OCI-LY1 (cell line): ENCODE measurements around the gene SGPL1.

ENCODE experiments used
- H2AFZ ChIP-seq: fragments of 200-600 bp; sonication (generic), shearing (Covaris generic); 2 replicates; pipeline ENCODE4 v1.6.0; 2014; ENCODE audit warnings: antibody characterized with exemption, mild to moderate bottlenecking, low read length
- H3F3A ChIP-seq: fragments of 200-600 bp; sonication (generic), shearing (Covaris generic); 2 replicates; pipeline ENCODE4 v1.6.0; 2014; ENCODE audit warnings: mild to moderate bottlenecking, antibody characterized with exemption, low read length, moderate library complexity; ENCODE audit not compliant: insufficient read depth
- H3K27ac ChIP-seq: fragments of 200-600 bp; sonication (generic); 2 replicates; pipeline ENCODE4 v1.5.1; 2014; ENCODE audit warnings: low read length, mixed run types, mild to moderate bottlenecking, low read depth; ENCODE audit not compliant: poor library complexity, severe bottlenecking
- H3K27me3 ChIP-seq: fragments of 200-600 bp; sonication (generic); 2 replicates; pipeline ENCODE4 v1.6.0; 2014; ENCODE audit warnings: antibody characterized with exemption, mild to moderate bottlenecking, low read length, moderate library complexity; ENCODE audit not compliant: insufficient read depth
- H3K36me3 ChIP-seq: fragments of 200-600 bp; sonication (generic); 2 replicates; pipeline ENCODE4 v1.6.1; 2014; ENCODE audit warnings: mild to moderate bottlenecking, antibody characterized with exemption, low read length, moderate library complexity, mixed read lengths; ENCODE audit not compliant: insufficient read depth
- H3K4me1 ChIP-seq: fragments of 200-600 bp; sonication (generic); 2 replicates; pipeline ENCODE4 v1.5.1; 2014; ENCODE audit warnings: mild to moderate bottlenecking, low read length, moderate library complexity; ENCODE audit not compliant: insufficient read depth, severe bottlenecking
- H3K4me2 ChIP-seq: fragments of 200-600 bp; sonication (generic), shearing (Covaris generic); 2 replicates; pipeline ENCODE4 v1.6.1; 2014; ENCODE audit warnings: low read length
- H3K4me3 ChIP-seq: fragments of 200-600 bp; sonication (generic); 2 replicates; pipeline ENCODE4 v1.5.1; 2014; ENCODE audit warnings: low read length, low read depth, mild to moderate bottlenecking, mixed read lengths; ENCODE audit not compliant: poor library complexity, severe bottlenecking
- H3K79me2 ChIP-seq: fragments of 200-600 bp; shearing (Covaris generic); 2 replicates; pipeline ENCODE4 v1.6.1; 2016; ENCODE audit warnings: mixed run types, low read length, mixed read lengths; ENCODE audit not compliant: insufficient read depth
- H3K9ac ChIP-seq: fragments of 200-600 bp; sonication (generic), shearing (Covaris generic); 2 replicates; pipeline ENCODE4 v1.6.1; 2014; ENCODE audit warnings: mild to moderate bottlenecking, low read length, mixed read lengths
- H3K9me2 ChIP-seq: fragments of 200-600 bp; sonication (generic), shearing (Covaris generic); 2 replicates; pipeline ENCODE4 v1.6.1; 2014; ENCODE audit warnings: low read depth, mild to moderate bottlenecking, low read length, mixed read lengths
- H3K9me3 ChIP-seq: fragments of 200-600 bp; shearing (Covaris generic); 2 replicates; pipeline ENCODE4 v1.6.1; 2014; ENCODE audit warnings: low read length, mixed read lengths
- H4K20me1 ChIP-seq: fragments of 200-600 bp; sonication (generic), shearing (Covaris generic); 2 replicates; pipeline ENCODE4 v1.6.0; 2016; ENCODE audit warnings: mild to moderate bottlenecking, low read length; ENCODE audit not compliant: insufficient read depth
- EZH2 ChIP-seq: fragments of 200-600 bp; sonication (generic), shearing (Covaris generic); IDR thresholded peaks from 2 replicates; pipeline ENCODE4 v1.8.0; 2017; ENCODE audit warnings: borderline replicate concordance, mixed run types, mild to moderate bottlenecking, antibody characterized with exemption, low read length, moderate library complexity, mixed read lengths
- TF ChIP-seq, protein P1 (sequence below): fragments of 200-600 bp; sonication (generic), shearing (Covaris generic); IDR thresholded peaks from 2 replicates; pipeline ENCODE4 v1.5.1; 2017; ENCODE audit warnings: mild to moderate bottlenecking, antibody characterized with exemption, low read length, moderate library complexity, mixed read lengths

The SGPL1 gene

DNA sequence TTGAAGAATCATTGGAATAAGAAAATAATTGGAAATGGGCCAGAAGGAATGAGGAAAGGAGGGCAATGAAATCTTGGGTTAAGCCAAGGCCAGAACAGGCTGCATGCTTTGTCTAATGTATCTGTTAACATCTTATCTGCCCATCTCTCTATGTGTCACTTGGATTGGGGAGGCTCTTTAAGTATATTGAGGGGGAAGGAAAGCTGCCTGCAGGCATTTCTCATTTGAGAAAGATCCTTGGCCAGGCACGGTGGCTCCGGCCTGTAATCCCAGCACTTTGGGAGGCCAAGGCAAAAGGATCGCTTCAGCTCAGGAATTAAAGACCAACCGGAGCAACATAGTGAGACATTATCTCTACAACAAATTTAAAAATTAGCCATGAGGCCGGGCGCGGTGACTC is 58.3 kb downstream of the SGPL1 start:
- H3K4me2 ChIP-seq, result no peak overlapping the region
- no peaks in the 10 kb centered on the region for H3K9me3 ChIP-seq
- no peaks in the 10 kb centered on the region for H3F3A ChIP-seq
- no peaks in the 10 kb centered on the region for H3K9me2 ChIP-seq
- no peak for TF ChIP-seq EZH2
- TF ChIP-seq, protein P1, sequence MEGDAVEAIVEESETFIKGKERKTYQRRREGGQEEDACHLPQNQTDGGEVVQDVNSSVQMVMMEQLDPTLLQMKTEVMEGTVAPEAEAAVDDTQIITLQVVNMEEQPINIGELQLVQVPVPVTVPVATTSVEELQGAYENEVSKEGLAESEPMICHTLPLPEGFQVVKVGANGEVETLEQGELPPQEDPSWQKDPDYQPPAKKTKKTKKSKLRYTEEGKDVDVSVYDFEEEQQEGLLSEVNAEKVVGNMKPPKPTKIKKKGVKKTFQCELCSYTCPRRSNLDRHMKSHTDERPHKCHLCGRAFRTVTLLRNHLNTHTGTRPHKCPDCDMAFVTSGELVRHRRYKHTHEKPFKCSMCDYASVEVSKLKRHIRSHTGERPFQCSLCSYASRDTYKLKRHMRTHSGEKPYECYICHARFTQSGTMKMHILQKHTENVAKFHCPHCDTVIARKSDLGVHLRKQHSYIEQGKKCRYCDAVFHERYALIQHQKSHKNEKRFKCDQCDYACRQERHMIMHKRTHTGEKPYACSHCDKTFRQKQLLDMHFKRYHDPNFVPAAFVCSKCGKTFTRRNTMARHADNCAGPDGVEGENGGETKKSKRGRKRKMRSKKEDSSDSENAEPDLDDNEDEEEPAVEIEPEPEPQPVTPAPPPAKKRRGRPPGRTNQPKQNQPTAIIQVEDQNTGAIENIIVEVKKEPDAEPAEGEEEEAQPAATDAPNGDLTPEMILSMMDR, result no peak
- no peak overlapping the region for H3K27ac ChIP-seq
- H3K9ac ChIP-seq, result no peak overlapping the region
- H3K4me1 ChIP-seq, result no peaks in the 10 kb centered on the region
- H3K27me3 ChIP-seq, result no peaks in the 10 kb centered on the region
- H3K79me2 ChIP-seq, result no peaks in the 10 kb centered on the region
- no peaks in the 10 kb centered on the region for H4K20me1 ChIP-seq
- H2AFZ ChIP-seq, result no peak overlapping the region
- peaks cover 13% of the 10 kb centered on the region; the same call in 1 of the 2 replicates for H3K36me3 ChIP-seq
- H3K4me3 ChIP-seq, result no peak overlapping the region

DNA sequence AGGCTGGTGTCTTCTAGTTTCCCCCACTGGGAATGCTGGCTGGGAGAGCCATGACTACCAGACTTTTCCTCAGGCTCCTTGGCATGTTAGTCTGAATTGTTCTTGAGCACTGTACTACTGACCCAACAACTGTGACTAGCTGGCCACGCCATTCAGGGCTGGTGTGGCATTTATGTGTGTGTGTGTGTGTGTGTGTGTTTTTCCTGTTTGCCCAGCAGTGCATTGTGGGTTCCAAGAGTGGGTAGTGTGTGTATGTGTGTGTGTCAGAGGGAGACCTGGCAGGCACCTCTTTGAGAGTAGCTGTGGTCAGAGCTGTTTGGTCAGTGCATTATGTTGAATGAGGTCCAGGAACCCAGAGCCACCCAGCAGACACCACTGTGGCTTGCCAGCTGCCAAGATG is 63.5 kb downstream of the SGPL1 start:
- Histone ChIP-seq H3K27me3 (no peaks in the 10 kb centered on the region), H3K27ac (no peak overlapping the region), H3K9me3 (no peaks in the 10 kb centered on the region), H3K36me3 (peaks cover 13% of the 10 kb centered on the region; the same call in 1 of the 2 replicates), H3F3A (no peaks in the 10 kb centered on the region), H4K20me1 (no peaks in the 10 kb centered on the region), H3K79me2 (no peaks in the 10 kb centered on the region), H3K9me2 (no peaks in the 10 kb centered on the region), H3K4me3 (no peak overlapping the region), H2AFZ (no peak overlapping the region), H3K9ac (no peak overlapping the region), H3K4me1 (no peaks in the 10 kb centered on the region), H3K4me2 (no peak overlapping the region)
- no peak for TF ChIP-seq EZH2
- TF ChIP-seq, protein P1, result no peak

DNA sequence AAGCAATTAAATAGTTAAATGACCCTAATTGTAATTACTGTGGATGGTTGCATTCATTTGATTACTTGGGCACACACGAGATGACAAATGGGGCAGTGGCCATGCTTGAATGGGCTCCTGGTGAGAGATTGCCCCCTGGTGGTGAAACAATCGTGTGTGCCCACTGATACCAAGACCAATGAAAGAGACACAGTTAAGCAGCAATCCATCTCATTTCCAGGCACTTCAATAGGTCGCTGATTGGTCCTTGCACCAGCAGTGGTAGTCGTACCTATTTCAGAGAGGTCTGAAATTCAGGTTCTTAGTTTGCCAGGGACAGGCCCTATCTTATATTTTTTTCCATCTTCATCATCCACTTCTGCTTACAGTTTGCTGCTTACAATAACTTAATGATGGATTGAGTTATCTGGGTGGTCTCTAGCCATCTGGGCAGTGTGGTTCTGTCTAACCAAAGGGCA is 64.4 kb downstream of the SGPL1 start:
- no peak overlapping the region for H3K9ac ChIP-seq
- H3K27me3 ChIP-seq, result no peaks in the 10 kb centered on the region
- no peaks in the 10 kb centered on the region for H4K20me1 ChIP-seq
- no peak overlapping the region for H3K4me3 ChIP-seq
- no peaks in the 10 kb centered on the region for H3K4me1 ChIP-seq
- no peak overlapping the region for H3K4me2 ChIP-seq
- H3K79me2 ChIP-seq, result no peaks in the 10 kb centered on the region
- no peaks in the 10 kb centered on the region for H3F3A ChIP-seq
- no peak overlapping the region for H2AFZ ChIP-seq
- peaks cover 18% of the 10 kb centered on the region; the same call in 1 of the 2 replicates for H3K36me3 ChIP-seq
- TF ChIP-seq, protein P1, result peak; percentile 84
- no peak for TF ChIP-seq EZH2
- H3K9me3 ChIP-seq, result no peaks in the 10 kb centered on the region
- H3K9me2 ChIP-seq, result no peaks in the 10 kb centered on the region
- no peak overlapping the region for H3K27ac ChIP-seq
